RWPE2 (cell line): ENCODE data around the gene TFEB.

Experiments used
- ATAC-seq: fragments of 200-7000 bp; cut with Tn5 transposase; 3 replicates; pipeline ENCODE4 v1.9.1; 2021; ENCODE audit warnings: low read depth
- DNase-seq: peaks from one replicate; pipeline ENCODE4 v3.0.0-alpha.2; 2020; ENCODE audit warnings: low spot score
- H3K27ac ChIP-seq: fragments of 450-650 bp; 2 replicates; pipeline ENCODE4 v1.5.1; 2017; ENCODE audit warnings: mild to moderate bottlenecking; ENCODE audit not compliant: poor library complexity, severe bottlenecking
- H3K27me3 ChIP-seq: fragments of 250-450 bp; sonication (Bioruptor Pico); 2 replicates; pipeline ENCODE4 v1.5.1; 2021; ENCODE audit warnings: mild to moderate bottlenecking, moderate library complexity; ENCODE audit not compliant: insufficient read depth, poor library complexity, severe bottlenecking
- H3K36me3 ChIP-seq: fragments of 250-450 bp; sonication (Bioruptor Pico); 2 replicates; pipeline ENCODE4 v1.5.1; 2020; ENCODE audit warnings: low read depth, mild to moderate bottlenecking, moderate library complexity
- H3K4me1 ChIP-seq: fragments of 250-450 bp; sonication (Bioruptor Pico); 2 replicates; pipeline ENCODE4 v1.5.1; 2021; ENCODE audit warnings: mild to moderate bottlenecking, moderate library complexity; ENCODE audit not compliant: insufficient read depth, poor library complexity, severe bottlenecking
- H3K4me3 ChIP-seq: fragments of 250-450 bp; sonication (Bioruptor Pico); 2 replicates; pipeline ENCODE4 v1.5.1; 2021; ENCODE audit warnings: mild to moderate bottlenecking, moderate library complexity; ENCODE audit not compliant: severe bottlenecking
- H3K9me3 ChIP-seq: fragments of 250-450 bp; sonication (Bioruptor Pico); 2 replicates; pipeline ENCODE4 v1.5.1; 2021; ENCODE audit warnings: mild to moderate bottlenecking, moderate library complexity; ENCODE audit not compliant: severe bottlenecking
- TF ChIP-seq, protein P1 (sequence below): fragments of 450-650 bp; IDR thresholded peaks from one replicate; pipeline ENCODE4 v1.5.1; 2017; ENCODE audit warnings: mild to moderate bottlenecking, moderate library complexity; ENCODE audit not compliant: poor library complexity, severe bottlenecking

TFEB gene

DNA sequence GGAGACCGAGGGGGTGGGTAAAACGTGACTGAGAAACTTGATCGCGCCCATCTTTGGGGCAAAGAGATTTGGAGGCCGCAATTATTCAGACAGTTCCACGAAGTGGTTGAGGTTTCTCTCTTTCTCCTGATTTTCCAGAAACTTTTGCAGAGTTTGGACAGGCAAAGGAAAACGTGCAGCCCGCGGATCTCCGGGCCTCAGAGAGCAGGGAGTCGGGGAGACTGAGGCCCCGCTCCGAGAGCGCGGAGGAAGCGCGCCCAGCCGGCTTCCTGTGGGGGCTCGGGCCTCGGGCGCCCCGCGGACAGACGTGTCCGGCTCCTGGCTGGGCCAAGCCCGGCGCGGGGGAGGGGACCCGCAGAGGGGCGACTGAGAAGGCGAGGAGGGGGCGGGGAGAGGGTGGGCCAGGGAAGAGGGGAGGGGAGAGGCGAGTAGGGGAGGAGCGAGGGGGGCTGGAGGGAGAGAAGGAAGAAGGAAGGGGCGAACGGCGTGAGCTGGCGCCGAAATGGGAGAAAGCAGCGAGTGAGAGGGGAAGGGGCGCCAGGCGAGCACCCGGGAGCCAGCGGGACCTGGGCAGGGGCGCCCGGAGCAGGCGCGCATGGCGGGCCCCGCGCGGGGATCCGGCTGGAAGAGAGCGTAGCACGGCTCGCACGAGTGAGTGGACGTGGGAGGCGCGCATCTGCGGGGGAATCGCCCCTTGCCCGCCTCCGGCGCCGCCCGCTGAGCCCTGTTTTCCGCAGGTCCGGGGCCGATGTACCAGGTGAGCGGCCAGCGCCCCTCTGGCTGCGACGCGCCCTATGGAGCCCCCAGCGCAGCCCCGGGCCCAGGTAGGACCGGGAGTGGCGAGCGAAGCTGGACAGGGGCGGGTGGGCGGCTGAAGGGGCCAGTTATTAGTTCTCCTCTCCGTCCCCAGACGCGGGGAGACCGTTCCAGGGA lies 97.1 kb downstream of the TFEB start, which contains the start of gene MDFI:
Gene MDFI (plus strand): TSS at position 467 of the 933 bp plus-strand sequence. CDS start 282 bp downstream, at position 749.
- Histone ChIP-seq H3K4me3 (peak within 1 kb of the TSS; percentile 84), H3K4me1 (peaks cover 29% of the 10 kb centered on the region)

DNA sequence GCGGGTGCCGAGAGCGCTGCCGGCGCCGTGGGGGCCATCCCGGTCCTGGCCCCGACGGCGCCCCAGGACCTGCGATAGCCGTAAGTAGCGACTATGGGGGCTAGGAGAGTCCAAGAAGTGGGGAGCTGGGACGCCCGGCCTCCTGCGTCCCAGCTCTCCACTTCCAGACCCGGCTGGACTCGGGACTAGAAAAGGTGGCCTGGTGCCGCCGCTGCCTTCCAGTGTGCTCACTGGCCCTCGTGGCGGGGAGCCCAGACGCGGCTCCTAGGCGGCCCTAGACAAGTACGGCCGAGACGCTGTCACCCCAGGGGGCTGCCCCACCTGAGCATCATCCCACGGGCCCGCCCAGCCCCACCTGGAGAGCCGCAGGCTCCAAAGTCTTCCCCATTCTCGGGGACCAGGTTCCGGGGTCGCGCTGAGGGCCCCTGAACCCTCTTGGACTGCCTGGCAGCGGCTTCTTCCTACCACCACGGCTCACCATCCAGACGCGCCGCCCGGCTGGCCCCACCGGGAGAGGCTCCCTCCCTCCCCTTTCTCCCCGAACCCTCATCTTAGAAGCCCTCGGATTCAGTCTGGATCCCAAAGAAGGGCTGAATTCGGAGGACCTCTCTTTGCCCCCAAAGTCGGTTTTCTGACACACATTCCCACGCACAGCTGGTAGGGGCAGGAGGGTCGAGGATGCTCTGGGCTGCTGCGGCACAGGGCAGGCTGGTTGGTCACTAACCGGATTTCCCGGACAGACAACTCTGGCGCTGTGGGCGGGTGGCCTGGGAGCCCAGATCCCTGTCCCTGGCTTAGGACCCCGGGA lies 98.0 kb downstream of the TFEB start:
- TF ChIP-seq, protein P1, sequence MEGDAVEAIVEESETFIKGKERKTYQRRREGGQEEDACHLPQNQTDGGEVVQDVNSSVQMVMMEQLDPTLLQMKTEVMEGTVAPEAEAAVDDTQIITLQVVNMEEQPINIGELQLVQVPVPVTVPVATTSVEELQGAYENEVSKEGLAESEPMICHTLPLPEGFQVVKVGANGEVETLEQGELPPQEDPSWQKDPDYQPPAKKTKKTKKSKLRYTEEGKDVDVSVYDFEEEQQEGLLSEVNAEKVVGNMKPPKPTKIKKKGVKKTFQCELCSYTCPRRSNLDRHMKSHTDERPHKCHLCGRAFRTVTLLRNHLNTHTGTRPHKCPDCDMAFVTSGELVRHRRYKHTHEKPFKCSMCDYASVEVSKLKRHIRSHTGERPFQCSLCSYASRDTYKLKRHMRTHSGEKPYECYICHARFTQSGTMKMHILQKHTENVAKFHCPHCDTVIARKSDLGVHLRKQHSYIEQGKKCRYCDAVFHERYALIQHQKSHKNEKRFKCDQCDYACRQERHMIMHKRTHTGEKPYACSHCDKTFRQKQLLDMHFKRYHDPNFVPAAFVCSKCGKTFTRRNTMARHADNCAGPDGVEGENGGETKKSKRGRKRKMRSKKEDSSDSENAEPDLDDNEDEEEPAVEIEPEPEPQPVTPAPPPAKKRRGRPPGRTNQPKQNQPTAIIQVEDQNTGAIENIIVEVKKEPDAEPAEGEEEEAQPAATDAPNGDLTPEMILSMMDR = no peak
- ATAC-seq (peak; percentile 22), DNase-seq (no peak)
- Histone ChIP-seq H3K4me1 (peaks cover 25% of the 10 kb centered on the region), H3K4me3 (peak overlapping the region; percentile 84), H3K9me3 (no peaks in the 10 kb centered on the region), H3K36me3 (peaks cover 18% of the 10 kb centered on the region), H3K27ac (peak overlapping the region; percentile 93), H3K27me3 (no peaks in the 10 kb centered on the region)

More for the DNA sequence above, 97.1 kb downstream of the TFEB start, which contains the start of gene MDFI:
- H3K9me3 ChIP-seq = no peaks in the 10 kb centered on the region
- H3K36me3 ChIP-seq = peaks cover 18% of the 10 kb centered on the region
- ATAC-seq (no peak), DNase-seq (no peak)
- TF ChIP-seq, protein P1 = no peak
- no peaks in the 10 kb centered on the region for H3K27me3 ChIP-seq
- peak within 1 kb of the TSS; percentile 93 for H3K27ac ChIP-seq

DNA sequence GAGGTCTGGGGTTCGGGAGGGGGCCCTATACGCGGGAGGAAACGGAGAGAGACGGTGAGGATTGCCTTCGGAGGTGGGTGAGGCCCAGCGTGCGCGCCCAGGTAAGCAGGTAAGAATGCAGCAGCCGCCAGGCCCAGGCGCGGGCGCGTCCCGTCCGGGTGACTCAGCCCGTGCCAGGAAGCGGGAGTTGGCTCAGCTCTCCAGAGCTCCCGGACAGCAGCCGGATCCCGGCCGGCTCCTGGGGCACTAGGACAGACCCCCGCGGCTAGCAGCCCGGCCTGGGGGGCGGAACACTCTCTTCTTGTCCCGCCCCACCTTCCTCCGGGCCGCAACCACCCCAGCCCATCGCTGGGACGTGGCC lies 98.6 kb downstream of the TFEB start:
- peak overlapping the region; percentile 84 for H3K4me3 ChIP-seq
- peak overlapping the region; percentile 93 for H3K27ac ChIP-seq
- no peaks in the 10 kb centered on the region for H3K27me3 ChIP-seq
- no peaks in the 10 kb centered on the region for H3K9me3 ChIP-seq
- TF ChIP-seq, protein P1 = no peak
- DNase-seq (peak; percentile 96), ATAC-seq (peak; percentile 95)
- H3K36me3 ChIP-seq = peaks cover 18% of the 10 kb centered on the region
- peaks cover 23% of the 10 kb centered on the region for H3K4me1 ChIP-seq

GRCh38 chr6:41635365-41635764 lies 100.0 kb downstream of the TFEB start:
- no peak for DNase-seq
- TF ChIP-seq, protein P1 = no peak
- peaks cover 23% of the 10 kb centered on the region for H3K4me1 ChIP-seq
- no peak for ATAC-seq
- H3K4me3 ChIP-seq = no peak overlapping the region
- H3K36me3 ChIP-seq = peaks cover 12% of the 10 kb centered on the region
- H3K27me3 ChIP-seq = no peaks in the 10 kb centered on the region
- H3K9me3 ChIP-seq = no peaks in the 10 kb centered on the region
- peak overlapping the region; percentile 93 for H3K27ac ChIP-seq
